NB4 (cell line): Measurements from ENCODE around the gene MAPKAPK2.

Experiments
- DNase-seq: peaks from one replicate; pipeline ENCODE4 v3.0.0; 2010; ENCODE audit warnings: low read depth
- H3K4me3 ChIP-seq: one replicate; pipeline ENCODE4 v1.5.1; 2011; ENCODE audit warnings: mild to moderate bottlenecking, low read depth, low read length, moderate library complexity
- MYC ChIP-seq: IDR thresholded peaks from 2 replicates; pipeline ENCODE4 v1.6.1; 2011; ENCODE audit warnings: low read depth, low read length
- POLR2A ChIP-seq: IDR thresholded peaks from 2 replicates; pipeline ENCODE4 v1.6.1; 2011; ENCODE audit warnings: mild to moderate bottlenecking; ENCODE audit not compliant: insufficient read length; ENCODE audit errors: extremely low read depth
- TF ChIP-seq, protein P1 (sequence below): IDR thresholded peaks from 2 replicates; pipeline ENCODE4 v1.6.1; 2011; ENCODE audit warnings: low read depth, low read length
- TF ChIP-seq, protein P2 (sequence below): IDR thresholded peaks from one replicate; pipeline ENCODE4 v1.5.1; 2012; ENCODE audit warnings: low read depth, low read length

The MAPKAPK2 gene

DNA sequence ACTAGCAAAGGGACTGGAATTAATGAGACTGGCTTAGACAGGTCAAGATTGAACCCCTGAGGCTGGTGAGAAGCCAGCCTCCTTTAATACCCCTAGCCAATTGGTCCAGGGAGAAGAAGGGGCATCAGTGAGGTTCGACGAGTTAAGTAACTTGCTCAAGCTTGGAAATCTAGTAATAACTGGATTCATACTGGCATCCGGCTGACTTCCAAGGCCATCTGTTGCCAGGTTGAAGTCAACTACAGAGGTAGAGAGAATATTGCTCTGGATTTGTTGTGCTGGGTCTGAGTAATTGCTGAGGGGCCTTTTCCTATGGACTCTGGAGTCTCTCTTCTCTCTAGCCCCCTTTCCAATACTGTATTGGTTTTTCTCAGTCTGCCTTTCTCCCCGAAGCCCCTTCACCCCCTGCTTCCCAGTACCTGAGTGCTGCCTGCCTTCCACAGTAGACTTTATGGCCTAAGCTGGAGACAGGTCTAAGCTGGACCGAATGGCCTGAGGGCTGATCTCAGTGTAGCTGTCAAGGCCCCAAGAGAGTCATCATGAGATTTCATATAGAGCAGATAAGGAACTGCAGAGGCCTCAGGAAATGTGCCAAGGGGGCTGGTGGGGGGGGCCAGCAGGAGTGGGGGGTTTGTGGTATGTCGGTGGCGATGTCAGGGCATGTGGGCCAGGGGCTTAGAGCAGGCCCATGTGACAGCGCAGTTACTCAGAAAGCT is 43.4 kb downstream of the MAPKAPK2 start:
- TF ChIP-seq POLR2A (no peak), MYC (no peak)
- TF ChIP-seq, protein P1, sequence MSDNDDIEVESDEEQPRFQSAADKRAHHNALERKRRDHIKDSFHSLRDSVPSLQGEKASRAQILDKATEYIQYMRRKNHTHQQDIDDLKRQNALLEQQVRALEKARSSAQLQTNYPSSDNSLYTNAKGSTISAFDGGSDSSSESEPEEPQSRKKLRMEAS = no peak
- TF ChIP-seq, protein P2, sequence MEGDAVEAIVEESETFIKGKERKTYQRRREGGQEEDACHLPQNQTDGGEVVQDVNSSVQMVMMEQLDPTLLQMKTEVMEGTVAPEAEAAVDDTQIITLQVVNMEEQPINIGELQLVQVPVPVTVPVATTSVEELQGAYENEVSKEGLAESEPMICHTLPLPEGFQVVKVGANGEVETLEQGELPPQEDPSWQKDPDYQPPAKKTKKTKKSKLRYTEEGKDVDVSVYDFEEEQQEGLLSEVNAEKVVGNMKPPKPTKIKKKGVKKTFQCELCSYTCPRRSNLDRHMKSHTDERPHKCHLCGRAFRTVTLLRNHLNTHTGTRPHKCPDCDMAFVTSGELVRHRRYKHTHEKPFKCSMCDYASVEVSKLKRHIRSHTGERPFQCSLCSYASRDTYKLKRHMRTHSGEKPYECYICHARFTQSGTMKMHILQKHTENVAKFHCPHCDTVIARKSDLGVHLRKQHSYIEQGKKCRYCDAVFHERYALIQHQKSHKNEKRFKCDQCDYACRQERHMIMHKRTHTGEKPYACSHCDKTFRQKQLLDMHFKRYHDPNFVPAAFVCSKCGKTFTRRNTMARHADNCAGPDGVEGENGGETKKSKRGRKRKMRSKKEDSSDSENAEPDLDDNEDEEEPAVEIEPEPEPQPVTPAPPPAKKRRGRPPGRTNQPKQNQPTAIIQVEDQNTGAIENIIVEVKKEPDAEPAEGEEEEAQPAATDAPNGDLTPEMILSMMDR = no peak
- H3K4me3 ChIP-seq = no peak overlapping the region
- DNase-seq = no peak

DNA sequence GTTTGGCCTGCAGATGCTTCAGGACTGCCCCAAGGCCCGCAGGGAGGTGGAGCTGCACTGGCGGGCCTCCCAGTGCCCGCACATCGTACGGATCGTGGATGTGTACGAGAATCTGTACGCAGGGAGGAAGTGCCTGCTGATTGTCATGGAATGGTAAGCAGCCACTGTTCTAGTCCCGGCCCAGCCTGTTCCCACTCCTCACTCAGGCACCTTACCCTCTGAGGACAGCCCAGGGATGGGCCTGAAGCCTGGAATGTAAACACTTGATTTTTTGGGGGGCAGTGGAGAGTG is 43.9 kb downstream of the MAPKAPK2 start:
- DNase-seq = no peak
- no peak for TF ChIP-seq POLR2A
- TF ChIP-seq, protein P2 = no peak
- TF ChIP-seq, protein P1 = no peak
- TF ChIP-seq MYC = no peak
- H3K4me3 ChIP-seq = no peak overlapping the region

DNA sequence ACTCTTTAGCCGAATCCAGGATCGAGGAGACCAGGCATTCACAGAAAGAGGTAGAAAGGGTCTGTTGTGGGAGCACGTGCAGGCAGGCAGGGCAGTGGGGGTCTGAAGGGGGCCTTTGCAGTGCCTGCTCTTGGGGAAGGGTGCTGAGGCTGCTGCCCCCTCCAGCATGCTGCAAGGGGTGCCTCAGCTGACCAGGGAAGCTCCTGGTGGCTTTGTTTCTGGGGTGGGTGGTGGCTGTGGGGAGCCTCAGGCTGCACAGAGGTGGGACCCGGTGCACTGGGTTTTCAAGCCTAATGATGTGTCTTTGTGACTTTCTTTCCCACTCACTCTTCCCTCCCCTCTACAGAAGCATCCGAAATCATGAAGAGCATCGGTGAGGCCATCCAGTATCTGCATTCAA is 44.3 kb downstream of the MAPKAPK2 start:
- no peak for DNase-seq
- TF ChIP-seq, protein P2 = no peak
- TF ChIP-seq POLR2A = no peak
- TF ChIP-seq, protein P1 = no peak
- no peak for TF ChIP-seq MYC
- no peak overlapping the region for H3K4me3 ChIP-seq

DNA sequence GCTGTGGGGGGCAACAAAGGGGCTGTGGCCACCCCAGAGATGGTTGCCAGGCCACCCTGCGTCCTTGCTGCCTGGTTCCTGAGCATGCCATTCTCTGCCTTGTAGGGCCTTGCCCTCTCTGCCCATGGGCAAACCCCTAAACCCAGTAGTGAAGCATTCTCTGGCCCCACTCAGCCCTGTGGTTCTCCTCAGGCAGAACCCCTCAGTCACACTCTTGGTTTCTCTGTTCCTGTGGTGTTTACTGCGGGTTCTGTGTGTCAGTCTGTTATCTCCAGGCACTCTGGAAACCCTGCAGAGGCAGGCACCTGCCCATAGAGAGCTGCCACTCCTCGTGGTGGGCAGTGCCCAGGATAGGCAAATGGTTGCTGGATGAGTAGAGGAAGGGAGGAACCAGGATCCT is 44.8 kb downstream of the MAPKAPK2 start:
- TF ChIP-seq, protein P2 = no peak
- TF ChIP-seq, protein P1 = no peak
- TF ChIP-seq MYC (no peak), POLR2A (no peak)
- DNase-seq = no peak
- H3K4me3 ChIP-seq = no peak overlapping the region

DNA sequence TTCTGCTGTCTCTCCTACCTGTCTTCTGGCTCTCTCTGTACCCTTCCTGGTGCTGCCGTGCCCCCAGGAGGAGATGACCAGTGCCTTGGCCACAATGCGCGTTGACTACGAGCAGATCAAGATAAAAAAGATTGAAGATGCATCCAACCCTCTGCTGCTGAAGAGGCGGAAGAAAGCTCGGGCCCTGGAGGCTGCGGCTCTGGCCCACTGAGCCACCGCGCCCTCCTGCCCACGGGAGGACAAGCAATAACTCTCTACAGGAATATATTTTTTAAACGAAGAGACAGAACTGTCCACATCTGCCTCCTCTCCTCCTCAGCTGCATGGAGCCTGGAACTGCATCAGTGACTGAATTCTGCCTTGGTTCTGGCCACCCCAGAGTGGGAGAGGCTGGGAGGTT is 47.8 kb downstream of the MAPKAPK2 start:
- TF ChIP-seq, protein P2 = no peak
- TF ChIP-seq, protein P1 = no peak
- TF ChIP-seq MYC = no peak
- TF ChIP-seq POLR2A = no peak
- no peak overlapping the region for H3K4me3 ChIP-seq
- DNase-seq = no peak

DNA sequence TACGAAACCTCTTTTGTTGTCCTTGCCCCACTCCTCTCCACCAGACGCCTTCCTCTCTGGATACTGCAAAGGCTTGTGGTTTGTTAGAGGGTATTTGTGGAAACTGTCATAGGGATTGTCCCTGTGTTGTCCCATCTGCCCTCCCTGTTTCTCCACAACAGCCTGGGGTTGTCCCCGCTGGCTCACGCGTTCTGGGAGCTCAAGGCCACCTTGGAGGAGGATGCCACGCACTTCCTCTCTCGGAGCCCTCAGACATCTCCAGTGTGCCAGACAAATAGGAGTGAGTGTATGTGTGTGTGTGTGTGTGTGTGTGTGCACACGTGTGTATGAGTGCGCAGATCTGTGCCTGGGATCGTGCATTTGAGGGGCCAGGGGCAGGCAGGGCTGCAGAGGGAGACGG is 48.3 kb downstream of the MAPKAPK2 start:
- no peak for TF ChIP-seq MYC
- TF ChIP-seq, protein P2 = no peak
- TF ChIP-seq, protein P1 = no peak
- TF ChIP-seq POLR2A = no peak
- no peak overlapping the region for H3K4me3 ChIP-seq
- DNase-seq = no peak
